GM12891 (cell line): ENCODE measurements around the gene TSPAN2.

Source experiments
- PAX5 ChIP-seq: IDR thresholded peaks from 2 replicates; pipeline ENCODE4 v1.6.1; 2011; ENCODE audit warnings: low read length, moderate library complexity, mild to moderate bottlenecking; ENCODE audit not compliant: insufficient read depth, severe bottlenecking
- POLR2A ChIP-seq: IDR thresholded peaks from 2 replicates; pipeline ENCODE4 v1.6.1; 2011; ENCODE audit warnings: low read depth, low read length, control low read depth
- POLR2AphosphoS5 ChIP-seq: IDR thresholded peaks from 2 replicates; pipeline ENCODE4 v1.6.1; 2011; ENCODE audit warnings: low read depth, low read length, control low read depth

DNA sequence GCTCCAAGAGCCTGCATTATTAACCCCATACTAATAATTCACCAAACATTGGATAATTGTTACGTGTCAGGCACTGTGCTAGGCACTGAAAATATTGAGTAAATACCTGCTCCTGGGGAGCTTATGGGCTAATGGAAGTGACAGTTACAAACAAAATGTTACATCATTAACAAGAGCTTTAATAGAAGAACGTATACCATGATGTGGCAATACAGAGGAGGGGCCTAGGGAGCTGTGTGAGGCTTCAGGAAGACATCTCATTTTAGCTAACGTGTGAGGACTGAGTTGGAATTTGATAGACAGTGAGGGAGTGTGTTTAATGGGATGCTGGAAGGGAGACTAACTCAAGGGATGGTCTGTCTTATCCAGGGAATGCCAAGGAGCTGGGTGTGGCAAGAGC, 16.5 kb upstream of the TSPAN2 start:
- no peak for TF ChIP-seq POLR2AphosphoS5
- no peak for TF ChIP-seq PAX5
- no peak for TF ChIP-seq POLR2A
